GM12878 (cell line): Measurements from ENCODE around the gene DHCR24. TPM values are rescaled to one million over a fixed set of nuclear protein-coding genes. Genes with fewer than 3 reads are reported as not detected.

Source experiments
- GABPA ChIP-seq: IDR thresholded peaks from 2 replicates; pipeline ENCODE4 v1.6.1; 2014; ENCODE audit warnings: antibody characterized with exemption, low read depth, mild to moderate bottlenecking, inconsistent platforms
- SIX5 ChIP-seq: IDR thresholded peaks from 2 replicates; pipeline ENCODE4 v1.6.1; 2011; ENCODE audit warnings: mild to moderate bottlenecking, low read depth, low read length, moderate library complexity; ENCODE audit not compliant: severe bottlenecking
- ZNF274 ChIP-seq: IDR thresholded peaks from one replicate; pipeline ENCODE4 v1.8.0; 2011; ENCODE audit not compliant: insufficient read length, insufficient read depth
- polyA plus RNA-seq, 11 experiments: library from polyadenylated mRNA; depleted of rRNA in 4 of 11; unstranded in 6 of 11; stranded (reverse) in 5 of 11; fragments of >200 nt; fragmentation: Nextera tagmentation in 4 of 11; fragmentation: Illumina TruSeq in 1 of 11; extraction: Ambion mirVana in 4 of 11; extraction: Trizol in 1 of 11; gene quantifications; 1 replicate in 1 of 11; 2 replicates in 10 of 11; pipeline versions ENCODE4 v1.2.1 to v1.2.3, GENCODE V29; 2011 to 2016; ENCODE audit warnings: inconsistent platforms in 2 of 11, missing spikeins in 2 of 11, low read depth in 1 of 11
- total RNA-seq, 4 experiments: library from RNA; depleted of rRNA in 3 of 4; stranded (reverse); fragments of >200 nt in 3 of 4; fragmentation: Illumina TruSeq in 1 of 4; extraction: Trizol in 1 of 4; gene quantifications; 2 replicates each; pipeline versions ENCODE4 v1.2.1 to v1.2.3, GENCODE V29; 2013 to 2021
- TF ChIP-seq, protein P1 (sequence below): fragments of 450-650 bp; IDR thresholded peaks from 2 replicates; pipeline ENCODE4 v1.6.1; 2017; ENCODE audit warnings: mild to moderate bottlenecking
- TF ChIP-seq, protein P2 (sequence below): fragments of 150-350 bp; IDR thresholded peaks from 2 replicates; pipeline ENCODE4 v1.6.1; 2016; ENCODE audit warnings: low read depth, low read length
- TF ChIP-seq, protein P3 (sequence below): IDR thresholded peaks from 2 replicates; pipeline ENCODE4 v1.6.1; 2012; ENCODE audit warnings: low read depth, low read length, improper control_type of control experiment
- TF ChIP-seq, protein P4 (sequence below): fragments of 450-650 bp; IDR thresholded peaks from 2 replicates; pipeline ENCODE4 v1.6.1; 2017; ENCODE audit warnings: antibody characterized with exemption, mild to moderate bottlenecking, moderate library complexity
- TF ChIP-seq, protein P5 (sequence below): fragments of 450-650 bp; IDR thresholded peaks from 2 replicates; pipeline ENCODE4 v1.6.1; 2018; ENCODE audit warnings: borderline replicate concordance, mild to moderate bottlenecking; ENCODE audit not compliant: partially characterized antibody

The DHCR24 gene
- total and polyA plus RNA-seq, 10 of the 15 experiments (the other 5 are each of a cell fraction or from before 2014, with no cell fraction given) = 23.3 to 169 (median 120) TPM

DNA sequence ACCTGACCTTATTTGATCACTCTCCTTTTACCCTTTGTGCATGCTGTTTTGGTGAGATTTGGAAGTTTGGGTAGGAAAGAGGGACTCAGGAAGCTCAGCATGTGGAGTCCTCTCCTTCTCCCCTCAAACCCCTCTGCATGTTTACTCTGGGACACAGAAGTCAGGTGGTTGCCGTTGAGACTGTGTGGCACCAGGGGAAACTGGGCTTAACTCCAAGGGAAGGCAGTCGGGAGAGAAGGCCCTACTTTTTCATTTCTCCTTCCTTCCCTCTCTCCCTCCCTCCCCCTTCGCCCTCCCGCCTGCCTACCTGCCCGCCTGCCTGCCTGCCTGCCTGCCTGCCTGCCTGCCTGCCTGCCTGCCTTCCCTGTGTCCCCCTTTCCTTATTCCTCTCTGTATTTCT is 51.0 kb downstream of the DHCR24 start (continued):
- TF ChIP-seq, protein P1, sequence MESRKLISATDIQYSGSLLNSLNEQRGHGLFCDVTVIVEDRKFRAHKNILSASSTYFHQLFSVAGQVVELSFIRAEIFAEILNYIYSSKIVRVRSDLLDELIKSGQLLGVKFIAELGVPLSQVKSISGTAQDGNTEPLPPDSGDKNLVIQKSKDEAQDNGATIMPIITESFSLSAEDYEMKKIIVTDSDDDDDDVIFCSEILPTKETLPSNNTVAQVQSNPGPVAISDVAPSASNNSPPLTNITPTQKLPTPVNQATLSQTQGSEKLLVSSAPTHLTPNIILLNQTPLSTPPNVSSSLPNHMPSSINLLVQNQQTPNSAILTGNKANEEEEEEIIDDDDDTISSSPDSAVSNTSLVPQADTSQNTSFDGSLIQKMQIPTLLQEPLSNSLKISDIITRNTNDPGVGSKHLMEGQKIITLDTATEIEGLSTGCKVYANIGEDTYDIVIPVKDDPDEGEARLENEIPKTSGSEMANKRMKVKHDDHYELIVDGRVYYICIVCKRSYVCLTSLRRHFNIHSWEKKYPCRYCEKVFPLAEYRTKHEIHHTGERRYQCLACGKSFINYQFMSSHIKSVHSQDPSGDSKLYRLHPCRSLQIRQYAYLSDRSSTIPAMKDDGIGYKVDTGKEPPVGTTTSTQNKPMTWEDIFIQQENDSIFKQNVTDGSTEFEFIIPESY = no peak
- TF ChIP-seq, protein P2, sequence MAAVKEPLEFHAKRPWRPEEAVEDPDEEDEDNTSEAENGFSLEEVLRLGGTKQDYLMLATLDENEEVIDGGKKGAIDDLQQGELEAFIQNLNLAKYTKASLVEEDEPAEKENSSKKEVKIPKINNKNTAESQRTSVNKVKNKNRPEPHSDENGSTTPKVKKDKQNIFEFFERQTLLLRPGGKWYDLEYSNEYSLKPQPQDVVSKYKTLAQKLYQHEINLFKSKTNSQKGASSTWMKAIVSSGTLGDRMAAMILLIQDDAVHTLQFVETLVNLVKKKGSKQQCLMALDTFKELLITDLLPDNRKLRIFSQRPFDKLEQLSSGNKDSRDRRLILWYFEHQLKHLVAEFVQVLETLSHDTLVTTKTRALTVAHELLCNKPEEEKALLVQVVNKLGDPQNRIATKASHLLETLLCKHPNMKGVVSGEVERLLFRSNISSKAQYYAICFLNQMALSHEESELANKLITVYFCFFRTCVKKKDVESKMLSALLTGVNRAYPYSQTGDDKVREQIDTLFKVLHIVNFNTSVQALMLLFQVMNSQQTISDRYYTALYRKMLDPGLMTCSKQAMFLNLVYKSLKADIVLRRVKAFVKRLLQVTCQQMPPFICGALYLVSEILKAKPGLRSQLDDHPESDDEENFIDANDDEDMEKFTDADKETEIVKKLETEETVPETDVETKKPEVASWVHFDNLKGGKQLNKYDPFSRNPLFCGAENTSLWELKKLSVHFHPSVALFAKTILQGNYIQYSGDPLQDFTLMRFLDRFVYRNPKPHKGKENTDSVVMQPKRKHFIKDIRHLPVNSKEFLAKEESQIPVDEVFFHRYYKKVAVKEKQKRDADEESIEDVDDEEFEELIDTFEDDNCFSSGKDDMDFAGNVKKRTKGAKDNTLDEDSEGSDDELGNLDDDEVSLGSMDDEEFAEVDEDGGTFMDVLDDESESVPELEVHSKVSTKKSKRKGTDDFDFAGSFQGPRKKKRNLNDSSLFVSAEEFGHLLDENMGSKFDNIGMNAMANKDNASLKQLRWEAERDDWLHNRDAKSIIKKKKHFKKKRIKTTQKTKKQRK = no peak
- TF ChIP-seq, protein P3, sequence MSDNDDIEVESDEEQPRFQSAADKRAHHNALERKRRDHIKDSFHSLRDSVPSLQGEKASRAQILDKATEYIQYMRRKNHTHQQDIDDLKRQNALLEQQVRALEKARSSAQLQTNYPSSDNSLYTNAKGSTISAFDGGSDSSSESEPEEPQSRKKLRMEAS = no peak
- TF ChIP-seq, protein P4, sequence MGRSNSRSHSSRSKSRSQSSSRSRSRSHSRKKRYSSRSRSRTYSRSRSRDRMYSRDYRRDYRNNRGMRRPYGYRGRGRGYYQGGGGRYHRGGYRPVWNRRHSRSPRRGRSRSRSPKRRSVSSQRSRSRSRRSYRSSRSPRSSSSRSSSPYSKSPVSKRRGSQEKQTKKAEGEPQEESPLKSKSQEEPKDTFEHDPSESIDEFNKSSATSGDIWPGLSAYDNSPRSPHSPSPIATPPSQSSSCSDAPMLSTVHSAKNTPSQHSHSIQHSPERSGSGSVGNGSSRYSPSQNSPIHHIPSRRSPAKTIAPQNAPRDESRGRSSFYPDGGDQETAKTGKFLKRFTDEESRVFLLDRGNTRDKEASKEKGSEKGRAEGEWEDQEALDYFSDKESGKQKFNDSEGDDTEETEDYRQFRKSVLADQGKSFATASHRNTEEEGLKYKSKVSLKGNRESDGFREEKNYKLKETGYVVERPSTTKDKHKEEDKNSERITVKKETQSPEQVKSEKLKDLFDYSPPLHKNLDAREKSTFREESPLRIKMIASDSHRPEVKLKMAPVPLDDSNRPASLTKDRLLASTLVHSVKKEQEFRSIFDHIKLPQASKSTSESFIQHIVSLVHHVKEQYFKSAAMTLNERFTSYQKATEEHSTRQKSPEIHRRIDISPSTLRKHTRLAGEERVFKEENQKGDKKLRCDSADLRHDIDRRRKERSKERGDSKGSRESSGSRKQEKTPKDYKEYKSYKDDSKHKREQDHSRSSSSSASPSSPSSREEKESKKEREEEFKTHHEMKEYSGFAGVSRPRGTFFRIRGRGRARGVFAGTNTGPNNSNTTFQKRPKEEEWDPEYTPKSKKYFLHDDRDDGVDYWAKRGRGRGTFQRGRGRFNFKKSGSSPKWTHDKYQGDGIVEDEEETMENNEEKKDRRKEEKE = no peak
- TF ChIP-seq ZNF274 (no peak), GABPA (no peak), SIX5 (no peak)
- TF ChIP-seq, protein P5, sequence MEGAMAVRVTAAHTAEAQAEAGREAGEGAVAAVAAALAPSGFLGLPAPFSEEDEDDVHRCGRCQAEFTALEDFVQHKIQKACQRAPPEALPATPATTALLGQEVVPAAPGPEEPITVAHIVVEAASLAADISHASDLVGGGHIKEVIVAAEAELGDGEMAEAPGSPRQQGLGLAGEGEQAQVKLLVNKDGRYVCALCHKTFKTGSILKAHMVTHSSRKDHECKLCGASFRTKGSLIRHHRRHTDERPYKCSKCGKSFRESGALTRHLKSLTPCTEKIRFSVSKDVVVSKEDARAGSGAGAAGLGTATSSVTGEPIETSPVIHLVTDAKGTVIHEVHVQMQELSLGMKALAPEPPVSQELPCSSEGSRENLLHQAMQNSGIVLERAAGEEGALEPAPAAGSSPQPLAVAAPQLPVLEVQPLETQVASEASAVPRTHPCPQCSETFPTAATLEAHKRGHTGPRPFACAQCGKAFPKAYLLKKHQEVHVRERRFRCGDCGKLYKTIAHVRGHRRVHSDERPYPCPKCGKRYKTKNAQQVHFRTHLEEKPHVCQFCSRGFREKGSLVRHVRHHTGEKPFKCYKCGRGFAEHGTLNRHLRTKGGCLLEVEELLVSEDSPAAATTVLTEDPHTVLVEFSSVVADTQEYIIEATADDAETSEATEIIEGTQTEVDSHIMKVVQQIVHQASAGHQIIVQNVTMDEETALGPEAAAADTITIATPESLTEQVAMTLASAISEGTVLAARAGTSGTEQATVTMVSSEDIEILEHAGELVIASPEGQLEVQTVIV = no peak
- TF ChIP-seq, all 136 proteins: peak for 0
